GM18508 (cell line): ENCODE measurements around the gene POLR2J.

Experiments
- ATAC-seq: cut with Tn5 transposase; IDR thresholded peaks from one replicate; pipeline ENCODE4 v1.9.1; 2021; ENCODE audit warnings: moderate number of reproducible peaks; ENCODE audit not compliant: insufficient read depth, unreplicated experiment

POLR2J gene

GRCh38 chr7:102444961-102445673, 33.6 kb downstream of the POLR2J start:
- peak; percentile 40 for ATAC-seq

DNA sequence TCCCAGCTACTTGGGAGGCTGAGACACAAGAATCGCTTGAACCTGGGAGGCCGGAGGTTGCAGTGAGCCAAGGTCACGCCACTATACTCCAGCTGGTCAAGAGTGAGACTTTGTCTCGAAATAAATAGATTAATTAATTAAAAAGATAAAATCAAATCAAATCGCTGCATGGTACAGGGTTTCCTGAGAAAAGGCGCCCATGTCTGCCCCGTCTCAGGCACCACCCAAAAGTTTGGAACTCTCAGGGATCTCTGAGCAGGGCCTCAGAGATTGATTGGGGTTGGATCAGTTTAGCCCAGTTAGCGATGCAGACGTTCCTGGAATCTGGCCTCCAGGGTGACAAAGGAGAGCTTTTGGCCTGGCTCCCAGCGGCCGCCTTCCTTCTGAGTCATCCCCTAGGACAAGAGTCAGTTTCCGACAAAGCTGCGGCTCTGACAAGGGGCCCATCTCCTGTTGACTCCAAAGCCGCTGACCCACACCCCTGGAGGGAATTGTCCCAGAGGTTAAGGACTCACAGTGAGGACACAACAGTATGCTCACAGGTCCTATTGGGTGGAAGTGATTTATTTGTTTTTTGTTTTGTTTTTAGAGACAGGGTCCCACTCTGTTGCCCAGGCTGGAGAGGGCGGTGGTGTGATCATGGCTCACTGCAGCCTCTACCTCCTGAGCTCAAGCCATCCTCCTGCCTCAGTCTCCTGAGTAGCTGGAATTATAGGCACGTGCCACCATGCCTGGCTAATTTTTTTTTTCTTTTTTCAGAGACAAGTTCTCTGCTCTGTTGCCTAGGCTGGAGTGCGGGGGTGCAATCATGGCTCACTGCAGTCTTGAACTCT, 38.5 kb downstream of the POLR2J start:
- no peak for ATAC-seq

DNA sequence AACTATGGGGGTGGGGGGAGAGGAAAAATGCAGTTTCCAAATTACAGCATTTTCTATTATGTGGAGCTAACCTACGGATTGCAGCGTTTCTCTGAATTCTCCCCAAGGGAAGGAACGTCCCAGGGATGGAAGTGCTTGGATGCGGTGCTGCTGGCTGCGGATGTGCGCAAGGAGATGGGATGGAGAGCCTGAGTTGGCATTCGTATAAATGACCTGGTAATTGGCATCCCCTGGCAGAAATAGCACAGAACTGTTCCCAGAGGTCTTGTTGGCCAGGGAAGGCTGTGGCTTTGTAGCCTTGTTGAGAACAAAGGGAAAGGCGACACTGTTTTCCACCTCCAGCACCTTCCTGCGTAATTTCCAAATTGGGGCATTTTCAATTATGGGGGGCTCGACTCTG, 42.6 kb downstream of the POLR2J start:
- no peak for ATAC-seq

DNA sequence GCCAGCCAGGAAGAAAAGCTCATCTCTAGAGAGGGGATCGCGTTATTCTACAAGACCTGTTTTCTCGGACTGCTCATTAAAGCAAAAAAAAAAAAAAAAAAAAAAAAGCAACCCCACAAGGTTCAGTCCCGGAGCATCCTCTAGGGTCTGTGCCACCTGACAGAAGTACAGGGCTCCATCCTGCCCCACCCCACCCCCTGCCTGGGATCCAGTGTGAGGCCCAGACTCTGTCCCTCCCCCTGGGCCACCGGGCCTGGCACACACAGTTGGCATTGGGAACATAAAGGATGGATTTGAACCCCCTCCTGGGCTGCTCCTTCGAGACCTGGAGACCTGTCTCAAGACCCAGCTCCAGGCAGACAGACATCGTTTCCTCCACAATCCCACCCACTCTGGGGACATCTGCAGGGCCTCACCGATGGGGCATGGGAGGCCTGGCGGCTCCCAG, 44.7 kb downstream of the POLR2J start:
- ATAC-seq: no peak

DNA sequence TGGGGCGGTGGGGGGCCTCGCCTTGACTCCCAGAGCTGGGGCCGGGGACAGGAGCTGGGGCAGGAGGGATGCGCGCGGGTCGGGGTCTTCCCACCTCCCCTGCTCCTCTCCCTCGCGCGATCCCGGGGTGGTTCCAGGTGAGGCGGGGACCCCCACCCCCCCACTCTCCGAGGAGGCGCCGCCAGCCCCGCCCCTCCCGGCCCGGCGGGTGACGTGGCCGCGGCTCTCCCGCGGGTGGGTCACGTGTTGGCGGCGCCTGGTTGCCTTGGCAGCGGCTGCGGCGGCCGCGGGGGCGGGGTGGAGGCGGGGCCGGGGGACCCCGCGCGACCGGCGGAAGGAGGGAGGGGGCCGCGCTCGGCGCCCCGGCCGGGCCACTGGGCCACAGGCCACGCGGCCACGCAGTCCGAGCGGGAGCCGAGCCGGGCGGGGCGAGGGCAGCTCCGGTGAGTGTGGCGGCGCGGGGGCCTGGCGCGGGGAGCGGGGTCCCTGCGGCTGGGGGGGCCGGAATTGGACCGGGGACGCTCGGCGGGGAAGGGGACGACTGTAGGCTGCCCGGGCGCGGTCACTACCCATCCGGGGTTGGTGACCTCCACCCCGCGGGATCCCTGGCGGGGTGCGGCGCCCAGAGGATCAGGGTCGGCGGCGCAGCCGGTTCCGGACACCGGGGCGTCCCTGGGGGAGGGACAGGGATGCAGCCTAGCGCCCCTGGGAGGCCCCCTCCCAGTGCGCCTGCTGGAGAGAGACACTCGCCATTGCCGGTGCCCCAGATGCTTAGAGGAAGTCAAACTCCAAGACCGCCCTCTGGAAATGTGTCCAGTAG, 45.3 kb downstream of the POLR2J start, which contains the start of gene ORAI2:
ORAI2 (plus strand) TSS at position 357 of the 820 bp plus-strand sequence. CDS start 5,382 bp downstream, outside the sequence.
- no peak for ATAC-seq

- no peak for ATAC-seq
Measured at GRCh38 chr7:102432442-102433218, 46.1 kb downstream of the POLR2J start.

- no peak for ATAC-seq
Measured at GRCh38 chr7:102431617-102432298, 47.0 kb downstream of the POLR2J start.

DNA sequence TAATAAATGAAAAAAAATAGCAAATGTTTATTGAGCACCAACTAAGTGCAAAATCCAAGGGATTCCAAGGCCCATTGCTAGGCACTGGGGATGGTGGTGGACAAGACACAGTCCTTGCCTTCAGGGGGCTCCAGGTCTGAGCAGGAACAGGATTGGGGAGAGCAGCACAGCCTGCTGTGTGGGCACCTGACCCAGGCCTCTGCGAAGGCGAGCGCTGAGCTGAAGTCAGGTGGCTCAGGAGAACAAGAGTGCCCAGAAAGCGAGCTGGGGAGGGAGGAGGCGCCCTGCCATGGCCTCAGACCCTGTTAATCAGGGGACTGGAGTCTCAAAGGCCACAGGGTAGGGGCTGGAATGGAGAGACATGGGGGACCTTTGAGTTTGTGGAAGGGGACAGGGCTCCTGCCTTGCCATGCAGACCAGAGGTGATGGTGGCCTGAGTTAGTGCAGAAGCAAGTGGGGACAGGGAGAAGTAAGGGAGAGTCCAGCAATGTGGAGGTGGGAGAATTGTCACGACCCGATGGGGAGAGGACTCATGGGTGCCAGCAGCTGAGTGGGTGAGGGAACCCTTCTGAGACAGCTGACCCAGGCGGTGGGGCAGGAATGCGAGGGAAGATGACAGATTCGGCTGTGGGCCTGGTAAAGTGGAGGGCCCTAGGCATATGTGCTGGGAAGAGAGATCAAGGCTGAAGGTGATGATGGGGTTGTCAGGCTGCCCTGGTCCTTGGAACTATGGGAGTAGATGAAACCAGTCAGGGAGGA, 49.4 kb downstream of the POLR2J start:
- ATAC-seq: no peak

- no peak for ATAC-seq
Measured at GRCh38 chr7:102427019-102427405, 51.7 kb downstream of the POLR2J start.

GRCh38 chr7:102426268-102427018, 52.3 kb downstream of the POLR2J start:
- no peak for ATAC-seq

DNA sequence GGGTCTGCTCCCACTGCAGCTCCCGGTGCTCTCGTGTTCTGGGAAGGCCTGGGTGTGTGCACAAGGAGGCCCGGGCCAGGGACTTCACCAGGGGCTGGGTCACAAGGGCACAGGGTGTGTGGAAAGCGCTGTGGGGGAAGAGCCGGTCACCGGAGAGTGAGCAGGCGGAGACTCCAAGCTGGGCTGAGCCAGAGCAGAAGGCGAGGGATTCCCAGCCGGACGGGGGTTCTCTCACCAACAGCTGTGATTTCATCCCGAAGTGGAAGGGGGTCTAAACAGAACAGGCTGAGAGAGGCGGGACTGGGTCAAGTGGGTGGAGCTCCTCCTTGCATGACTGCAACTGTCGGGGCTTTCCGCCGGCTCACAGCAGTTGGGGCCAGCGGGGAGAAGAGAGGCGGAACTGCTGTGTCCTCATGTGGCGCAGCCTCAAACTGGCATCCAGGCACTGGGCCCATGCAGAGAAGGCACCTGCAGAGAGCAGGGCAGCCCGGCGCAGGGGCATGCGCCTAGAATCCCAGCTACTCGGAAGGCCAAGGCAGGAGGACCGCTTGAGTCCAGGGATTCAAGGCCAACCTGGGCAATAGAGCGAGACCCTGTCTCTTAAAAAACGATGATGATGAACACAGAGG, 53.0 kb downstream of the POLR2J start:
- ATAC-seq: peak; percentile 37

GRCh38 chr7:102424787-102425218, 53.9 kb downstream of the POLR2J start:
- no peak for ATAC-seq

- ATAC-seq: no peak
Measured at GRCh38 chr7:102424129-102424551, 54.6 kb downstream of the POLR2J start.
